Measurements from ENCODE around the gene RPUSD4. TPM values are rescaled to one million over a fixed set of nuclear protein-coding genes. Genes with fewer than 3 reads are reported as not detected.

The RPUSD4 gene
- total RNA-seq, 1 experiment from 2014 or later = 40.1 TPM

DNA sequence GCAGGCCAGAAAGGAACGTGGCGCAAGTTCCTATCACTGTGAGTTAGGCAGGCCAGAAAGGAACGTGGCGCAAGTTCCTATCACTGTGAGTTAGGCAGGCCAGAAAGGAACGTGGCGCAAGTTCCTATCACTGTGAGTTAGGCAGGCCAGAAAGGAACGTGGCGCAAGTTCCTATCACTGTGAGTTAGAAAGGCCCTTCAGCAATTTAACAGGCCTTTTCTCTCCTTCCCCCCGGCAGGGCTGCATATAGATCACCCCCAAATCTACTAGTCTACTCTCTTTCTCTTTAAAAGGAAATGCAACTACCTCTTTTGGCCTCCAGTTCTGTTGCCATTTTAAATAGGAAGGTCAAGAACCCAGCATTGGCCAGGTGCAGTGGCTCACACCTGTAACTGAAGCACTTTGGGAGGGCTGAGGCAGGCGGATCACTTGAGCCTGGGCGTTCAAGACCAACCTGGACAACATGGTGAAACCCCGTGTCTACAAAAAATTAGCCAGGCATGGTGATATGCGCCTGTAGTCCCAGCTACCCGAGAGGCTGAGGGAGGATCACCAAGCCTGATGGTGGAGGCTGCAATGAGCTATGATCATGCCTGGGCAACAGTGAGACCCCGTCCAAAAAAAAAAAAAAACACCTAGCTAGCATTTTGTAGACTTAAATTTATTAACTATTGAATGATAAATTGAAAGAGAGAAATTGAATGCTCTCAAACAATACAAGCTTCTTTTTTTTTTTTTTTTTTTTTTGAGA, 15.1 kb upstream of the RPUSD4 start:
- Histone ChIP-seq H3K4me2 (ENCODE audit: low read length) (no peak overlapping the region), H3K9me3 (ENCODE audit: control insufficient read depth in 1 of 2, insufficient read depth in 1 of 2, low read depth in 1 of 2, low read length in 2 of 2) (no peaks in the 10 kb centered on the region), H2AFZ (ENCODE audit: low read depth, low read length, poor library complexity, severe bottlenecking) (no peak overlapping the region), H3K4me3 (replicated peaks in 1 of 2; ENCODE audit: low read depth in 1 of 2, low read length in 2 of 2) (no peak overlapping the region), H3K27me3 (ENCODE audit: insufficient read depth, low read length) (no peaks in the 10 kb centered on the region), H3K79me2 (ENCODE audit: insufficient read depth, low read length) (peaks cover 42% of the 10 kb centered on the region), H3K36me3 (ENCODE audit: control insufficient read depth in 1 of 2, insufficient read depth in 2 of 2, low read length in 2 of 2) (no peaks in the 10 kb centered on the region), H4K20me1 (ENCODE audit: insufficient read depth) (no peaks in the 10 kb centered on the region), H3K9me2 (ENCODE audit: insufficient read depth) (no peaks in the 10 kb centered on the region), H3K27ac (ENCODE audit: low read depth, low read length) (no peak overlapping the region), H3K9ac (ENCODE audit: low read length) (no peak overlapping the region), H3K4me1 (ENCODE audit: control insufficient read depth in 1 of 2, insufficient read depth in 2 of 2, low read length in 2 of 2) (no peaks in the 10 kb centered on the region)
- ChIA-PET RAD21 (ENCODE audit: low non-redundant PET in 1 of 2, low total read pairs in 2 of 2, uncharacterized antibody in 2 of 2, unreplicated experiment in 2 of 2) (no interaction called here), CTCF (no interaction called here), POLR2A (no interaction called here)
- ATAC-seq = no peak
- intact Hi-C loops (cut with micrococcal nuclease) = no loop called here
- TF ChIP-seq, protein P1, sequence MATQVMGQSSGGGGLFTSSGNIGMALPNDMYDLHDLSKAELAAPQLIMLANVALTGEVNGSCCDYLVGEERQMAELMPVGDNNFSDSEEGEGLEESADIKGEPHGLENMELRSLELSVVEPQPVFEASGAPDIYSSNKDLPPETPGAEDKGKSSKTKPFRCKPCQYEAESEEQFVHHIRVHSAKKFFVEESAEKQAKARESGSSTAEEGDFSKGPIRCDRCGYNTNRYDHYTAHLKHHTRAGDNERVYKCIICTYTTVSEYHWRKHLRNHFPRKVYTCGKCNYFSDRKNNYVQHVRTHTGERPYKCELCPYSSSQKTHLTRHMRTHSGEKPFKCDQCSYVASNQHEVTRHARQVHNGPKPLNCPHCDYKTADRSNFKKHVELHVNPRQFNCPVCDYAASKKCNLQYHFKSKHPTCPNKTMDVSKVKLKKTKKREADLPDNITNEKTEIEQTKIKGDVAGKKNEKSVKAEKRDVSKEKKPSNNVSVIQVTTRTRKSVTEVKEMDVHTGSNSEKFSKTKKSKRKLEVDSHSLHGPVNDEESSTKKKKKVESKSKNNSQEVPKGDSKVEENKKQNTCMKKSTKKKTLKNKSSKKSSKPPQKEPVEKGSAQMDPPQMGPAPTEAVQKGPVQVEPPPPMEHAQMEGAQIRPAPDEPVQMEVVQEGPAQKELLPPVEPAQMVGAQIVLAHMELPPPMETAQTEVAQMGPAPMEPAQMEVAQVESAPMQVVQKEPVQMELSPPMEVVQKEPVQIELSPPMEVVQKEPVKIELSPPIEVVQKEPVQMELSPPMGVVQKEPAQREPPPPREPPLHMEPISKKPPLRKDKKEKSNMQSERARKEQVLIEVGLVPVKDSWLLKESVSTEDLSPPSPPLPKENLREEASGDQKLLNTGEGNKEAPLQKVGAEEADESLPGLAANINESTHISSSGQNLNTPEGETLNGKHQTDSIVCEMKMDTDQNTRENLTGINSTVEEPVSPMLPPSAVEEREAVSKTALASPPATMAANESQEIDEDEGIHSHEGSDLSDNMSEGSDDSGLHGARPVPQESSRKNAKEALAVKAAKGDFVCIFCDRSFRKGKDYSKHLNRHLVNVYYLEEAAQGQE (IDR thresholded peaks at IDR 0.05; ENCODE audit: low read depth) = no peak
- no peak for TF ChIP-seq RAD21 (IDR thresholded peaks at IDR 0.05; ENCODE audit: low read depth)
- TF ChIP-seq, protein P2, sequence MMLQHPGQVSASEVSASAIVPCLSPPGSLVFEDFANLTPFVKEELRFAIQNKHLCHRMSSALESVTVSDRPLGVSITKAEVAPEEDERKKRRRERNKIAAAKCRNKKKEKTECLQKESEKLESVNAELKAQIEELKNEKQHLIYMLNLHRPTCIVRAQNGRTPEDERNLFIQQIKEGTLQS (IDR thresholded peaks at IDR 0.05) = no peak
- DNase-seq (ENCODE audit: low read depth, low spot score) = no peak
- BruUV-seq (replicated peaks) = no TSS peak

DNA sequence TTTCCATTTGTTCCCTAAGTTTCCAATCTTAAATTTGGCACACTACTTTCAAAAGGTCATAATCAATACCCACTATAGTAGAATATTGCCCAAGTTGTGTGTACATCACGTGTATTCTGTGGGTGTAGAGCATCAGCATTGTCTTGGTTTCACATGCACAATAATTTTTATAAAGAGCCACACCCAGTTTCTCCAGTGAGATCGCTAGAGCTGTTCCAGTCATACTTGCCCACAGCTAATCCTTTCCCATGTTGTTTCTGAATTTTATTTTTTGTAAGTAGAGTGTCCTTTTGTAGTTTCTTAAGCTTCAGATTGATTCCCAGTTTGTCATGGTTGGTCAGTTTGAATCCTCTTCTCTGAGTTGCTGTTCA, 13.8 kb upstream of the RPUSD4 start:
- ChIA-PET CTCF (no interaction called here), RAD21 (ENCODE audit: low non-redundant PET in 1 of 2, low total read pairs in 2 of 2, uncharacterized antibody in 2 of 2, unreplicated experiment in 2 of 2) (no interaction called here), POLR2A (no interaction called here)
- intact Hi-C loops (cut with micrococcal nuclease) = no loop called here
- ATAC-seq (no peak), DNase-seq (ENCODE audit: low read depth, low spot score) (no peak)
- H3K27ac ChIP-seq (ENCODE audit: low read depth, low read length) = no peak overlapping the region
- no peak overlapping the region for H3K9ac ChIP-seq (ENCODE audit: low read length)
- no TSS peak for BruUV-seq (replicated peaks)
- H3K4me1 ChIP-seq (ENCODE audit: control insufficient read depth in 1 of 2, insufficient read depth in 2 of 2, low read length in 2 of 2) = no peaks in the 10 kb centered on the region
- peaks cover 53% of the 10 kb centered on the region for H3K79me2 ChIP-seq (ENCODE audit: insufficient read depth, low read length)
- no peaks in the 10 kb centered on the region for H3K36me3 ChIP-seq (ENCODE audit: control insufficient read depth in 1 of 2, insufficient read depth in 2 of 2, low read length in 2 of 2)
- H3K4me2 ChIP-seq (ENCODE audit: low read length) = no peak overlapping the region
- H3K27me3 ChIP-seq (ENCODE audit: insufficient read depth, low read length) = no peaks in the 10 kb centered on the region
- H3K9me3 ChIP-seq (ENCODE audit: control insufficient read depth in 1 of 2, insufficient read depth in 1 of 2, low read depth in 1 of 2, low read length in 2 of 2) = no peaks in the 10 kb centered on the region
- H2AFZ ChIP-seq (ENCODE audit: low read depth, low read length, poor library complexity, severe bottlenecking) = no peak overlapping the region
- H3K9me2 ChIP-seq (ENCODE audit: insufficient read depth) = no peaks in the 10 kb centered on the region
- H3K4me3 ChIP-seq (replicated peaks in 1 of 2; ENCODE audit: low read depth in 1 of 2, low read length in 2 of 2) = no peak overlapping the region
- H4K20me1 ChIP-seq (ENCODE audit: insufficient read depth) = no peaks in the 10 kb centered on the region
- TF ChIP-seq ZNF274 (IDR thresholded peaks at IDR 0.05; ENCODE audit: low read depth, low read length) (no peak), RAD21 (IDR thresholded peaks at IDR 0.05; ENCODE audit: low read depth) (no peak), SP1 (IDR thresholded peaks at IDR 0.05; ENCODE audit: low read depth) (no peak), YY1 (IDR thresholded peaks at IDR 0.05; ENCODE audit: extremely low read depth, insufficient replicate concordance, low read depth, low read length) (no peak), CEBPB (IDR thresholded peaks at IDR 0.05; ENCODE audit: low read depth) (no peak), SIN3A (IDR thresholded peaks at IDR 0.05; ENCODE audit: low read depth) (no peak), ELF1 (IDR thresholded peaks at IDR 0.05; ENCODE audit: borderline replicate concordance, low read depth) (no peak), EZH2 (IDR thresholded peaks at IDR 0.05) (no peak), JUND (IDR thresholded peaks at IDR 0.05) (no peak)
- TF ChIP-seq, protein P1 (IDR thresholded peaks at IDR 0.05; ENCODE audit: low read depth) = no peak
- TF ChIP-seq, protein P2 (IDR thresholded peaks at IDR 0.05) = no peak
- TF ChIP-seq, protein P3, sequence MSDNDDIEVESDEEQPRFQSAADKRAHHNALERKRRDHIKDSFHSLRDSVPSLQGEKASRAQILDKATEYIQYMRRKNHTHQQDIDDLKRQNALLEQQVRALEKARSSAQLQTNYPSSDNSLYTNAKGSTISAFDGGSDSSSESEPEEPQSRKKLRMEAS (IDR thresholded peaks at IDR 0.05) = no peak

Data from HCT116 (cell line).